NCI-H82 (cell line): ENCODE data around the gene PRKD2.
"Not testable (repeated sequence)": the region's sequence is repeated elsewhere in the genome, so short reads cannot be mapped to it uniquely, and the experiment has no call there.

ENCODE experiments used
- DNase-seq: peaks from one replicate; lab custom pipeline; 2025; lab: John Stamatoyannopoulos, UW

Gene PRKD2

GRCh38 chr19:46717034-46717715 is at the start of gene PRKD2:
Gene PRKD2 (minus strand): TSS chr19:46717114. CDS start chr19:46716370, 744 bp downstream.
- peak; percentile 89 for DNase-seq

GRCh38 chr19:46764817-46765291 is 47.9 kb upstream of the PRKD2 start:
- no peak for DNase-seq

- DNase-seq = no peak
Observed at GRCh38 chr19:46762245-46762890, 45.5 kb upstream of the PRKD2 start.

DNA sequence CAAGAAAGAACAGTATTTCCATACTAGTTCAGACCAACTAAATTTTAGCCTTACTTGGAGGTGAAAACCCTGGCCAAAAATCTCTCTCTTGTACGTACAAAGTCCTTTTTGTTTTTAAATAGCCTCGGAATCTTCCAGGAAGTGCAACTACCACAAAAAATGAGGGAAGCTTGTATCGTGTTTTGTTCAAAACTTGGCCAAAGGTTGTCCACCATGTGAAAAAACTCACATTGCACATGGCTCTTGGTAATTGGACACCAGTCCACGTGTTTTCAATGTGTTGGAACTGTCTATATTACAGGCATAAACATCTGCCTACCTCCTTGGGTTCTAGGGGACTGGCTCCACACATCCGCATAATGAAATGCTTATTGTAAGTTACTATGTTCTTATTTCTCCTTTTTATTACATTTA is 44.5 kb upstream of the PRKD2 start:
- DNase-seq = no peak

- DNase-seq = not testable (repeated sequence)
Observed at GRCh38 chr19:46760897-46761296, 44.0 kb upstream of the PRKD2 start.

- DNase-seq = no peak
Observed at GRCh38 chr19:46760363-46760762, 43.4 kb upstream of the PRKD2 start.

DNA sequence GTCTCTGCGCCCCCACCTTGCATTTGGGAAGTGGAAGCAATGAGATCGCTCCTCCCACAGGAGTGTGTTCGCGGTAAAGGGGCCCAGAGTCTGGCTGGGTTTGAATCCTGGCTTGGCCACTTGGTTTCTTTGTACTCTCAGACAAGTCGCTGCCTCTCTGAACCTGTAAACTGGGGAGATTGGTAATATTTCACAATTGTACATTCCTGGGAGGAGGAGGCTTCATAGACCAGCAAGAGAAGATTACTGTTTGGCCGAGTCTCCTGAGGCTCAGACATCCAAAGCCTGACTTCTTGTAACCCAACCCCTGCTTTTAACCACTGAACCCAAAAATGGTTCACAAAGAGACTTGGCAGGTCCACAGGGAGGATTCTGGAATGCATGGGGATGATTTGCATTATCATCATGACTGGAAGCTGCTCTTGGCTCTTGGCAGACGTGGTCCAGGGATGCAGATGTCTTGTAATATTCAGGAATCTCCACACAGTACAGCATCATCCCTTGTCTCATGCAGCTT is 43.0 kb upstream of the PRKD2 start:
- no peak for DNase-seq

DNA sequence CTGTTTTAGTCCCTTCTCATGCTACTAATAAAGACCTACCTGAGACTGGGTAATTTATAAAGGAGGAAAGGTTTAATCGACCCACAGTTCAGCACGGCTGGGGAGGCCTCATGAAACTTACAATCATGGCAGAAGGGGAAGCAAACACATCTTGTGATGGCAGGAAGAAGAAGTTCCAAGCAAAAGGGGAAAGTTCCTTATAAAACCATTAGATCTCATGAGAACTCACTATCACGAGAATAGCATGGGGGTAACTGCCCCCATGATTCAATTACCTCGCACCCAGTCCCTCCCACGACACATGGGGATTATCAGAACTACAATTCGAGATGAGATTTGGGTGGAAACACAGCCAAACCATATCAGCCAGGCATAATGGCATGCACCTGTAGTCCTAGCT is 42.3 kb upstream of the PRKD2 start:
- DNase-seq = no peak

DNA sequence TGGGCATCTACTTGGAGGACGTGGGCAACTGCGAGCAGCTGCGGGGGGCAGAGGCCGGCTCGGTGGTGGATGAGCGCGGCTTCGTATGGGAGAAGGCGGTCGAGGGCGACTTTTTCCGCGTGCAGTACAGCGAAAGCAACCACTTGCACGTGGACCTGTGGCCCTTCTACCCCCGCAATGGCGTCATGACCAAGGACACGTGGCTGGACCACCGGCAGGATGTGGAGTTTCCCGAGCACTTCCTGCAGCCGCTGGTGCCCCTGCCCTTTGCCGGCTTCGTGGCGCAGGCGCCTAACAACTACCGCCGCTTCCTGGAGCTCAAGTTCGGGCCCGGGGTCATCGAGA is 39.6 kb upstream of the PRKD2 start:
- DNase-seq = no peak

- DNase-seq = no peak
Observed at GRCh38 chr19:46755853-46756543, 39.1 kb upstream of the PRKD2 start.

DNA sequence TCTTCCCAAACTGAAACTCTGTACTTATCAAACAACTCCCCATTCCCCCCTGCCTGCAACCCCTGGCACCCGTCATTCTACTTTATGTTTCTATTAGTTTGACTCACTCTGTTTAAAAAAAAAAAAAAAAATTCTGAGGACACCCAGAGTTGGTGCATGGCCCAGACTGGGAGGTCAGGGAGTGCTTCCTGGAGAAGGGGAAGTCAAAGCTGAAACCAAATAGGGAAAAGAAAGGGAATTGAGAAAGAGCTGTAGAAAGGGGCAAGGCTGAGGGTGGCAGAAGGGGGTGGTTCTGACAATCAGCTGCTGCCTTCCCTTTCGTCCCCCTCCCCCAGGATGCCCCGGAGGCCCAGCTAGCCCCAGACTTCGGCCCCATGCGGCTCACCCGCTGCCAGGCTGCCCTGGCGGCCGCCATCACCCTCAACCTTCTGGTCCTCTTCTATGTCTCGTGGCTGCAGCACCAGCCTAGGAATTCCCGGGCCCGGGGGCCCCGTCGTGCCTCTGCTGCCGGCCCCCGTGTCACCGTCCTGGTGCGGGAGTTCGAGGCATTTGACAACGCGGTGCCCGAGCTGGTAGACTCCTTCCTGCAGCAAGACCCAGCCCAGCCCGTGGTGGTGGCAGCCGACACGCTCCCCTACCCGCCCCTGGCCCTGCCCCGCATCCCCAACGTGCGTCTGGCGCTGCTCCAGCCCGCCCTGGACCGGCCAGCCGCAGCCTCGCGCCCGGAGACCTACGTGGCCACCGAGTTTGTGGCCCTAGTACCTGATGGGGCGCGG is 38.4 kb upstream of the PRKD2 start:
- DNase-seq = no peak

- peak; percentile 90 for DNase-seq
Observed at GRCh38 chr19:46753420-46754155, 36.7 kb upstream of the PRKD2 start.

DNA sequence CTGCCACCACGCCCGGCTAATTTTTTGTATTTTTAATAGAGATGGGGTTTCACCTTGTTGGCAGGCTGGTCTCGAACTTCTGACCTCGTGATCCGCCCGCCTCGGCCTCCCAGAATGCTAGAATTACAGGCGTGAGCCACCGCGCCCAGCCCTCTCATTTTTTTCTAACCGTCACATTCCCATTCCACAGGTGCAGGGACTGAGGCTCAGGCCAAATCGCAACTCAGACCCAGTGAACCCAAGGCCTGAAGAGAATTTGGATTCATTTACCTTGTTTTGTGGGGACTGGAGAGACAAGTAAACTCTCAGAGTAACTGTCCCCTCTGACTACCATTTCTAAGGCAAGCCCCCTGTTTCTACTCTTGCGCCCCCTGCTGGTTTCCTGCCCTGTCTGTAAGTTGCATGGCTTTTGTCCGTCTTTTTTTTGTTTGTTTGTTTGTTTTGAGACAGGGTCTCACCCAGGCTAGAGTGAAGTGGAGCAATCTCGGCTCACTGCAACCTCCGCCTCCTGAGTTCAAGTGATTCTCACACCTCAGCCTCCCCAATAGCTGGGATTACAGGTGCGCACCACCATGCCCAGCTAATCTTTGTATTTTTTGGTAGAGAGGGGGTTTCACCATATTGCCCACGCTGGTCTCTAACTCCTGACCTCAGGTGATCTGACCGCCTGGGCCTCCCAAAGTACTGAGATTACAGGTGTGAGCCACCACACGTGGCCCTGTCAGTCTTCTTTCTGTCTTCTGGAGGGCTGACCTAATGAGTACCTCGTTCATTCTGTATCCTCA is 31.6 kb upstream of the PRKD2 start:
- peak; percentile 91 for DNase-seq

GRCh38 chr19:46746281-46747057 is 29.6 kb upstream of the PRKD2 start, which contains the start of gene STRN4:
Gene STRN4 (minus strand): TSS chr19:46746450. CDS start chr19:46746430, 20 bp downstream.
- peak; percentile 82 for DNase-seq

GRCh38 chr19:46745521-46746280 is 28.8 kb upstream of the PRKD2 start, which contains the start of gene FKRP:
Gene FKRP (plus strand): TSS chr19:46746057. CDS start chr19:46755451, 9,394 bp downstream.
- peak; percentile 44 for DNase-seq

DNA sequence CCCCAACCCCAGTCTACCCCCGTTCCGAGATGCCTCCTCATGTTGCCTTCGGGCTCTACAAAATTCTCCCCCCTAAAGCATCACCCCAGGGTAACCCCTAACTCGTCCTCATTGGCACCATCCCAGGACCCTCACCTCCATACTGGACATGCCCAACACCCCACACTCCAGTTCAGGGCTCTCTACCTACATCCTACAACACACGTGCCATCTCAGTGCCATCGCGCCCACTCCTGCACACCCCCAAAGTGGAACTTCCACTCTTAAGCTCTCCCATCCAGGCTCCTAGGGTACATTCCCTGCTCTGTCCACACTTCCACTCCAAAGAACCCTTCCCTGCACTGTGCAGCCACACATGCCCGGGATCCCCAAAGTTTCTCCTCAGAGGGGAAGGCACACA is 28.1 kb upstream of the PRKD2 start:
- DNase-seq = no peak

DNA sequence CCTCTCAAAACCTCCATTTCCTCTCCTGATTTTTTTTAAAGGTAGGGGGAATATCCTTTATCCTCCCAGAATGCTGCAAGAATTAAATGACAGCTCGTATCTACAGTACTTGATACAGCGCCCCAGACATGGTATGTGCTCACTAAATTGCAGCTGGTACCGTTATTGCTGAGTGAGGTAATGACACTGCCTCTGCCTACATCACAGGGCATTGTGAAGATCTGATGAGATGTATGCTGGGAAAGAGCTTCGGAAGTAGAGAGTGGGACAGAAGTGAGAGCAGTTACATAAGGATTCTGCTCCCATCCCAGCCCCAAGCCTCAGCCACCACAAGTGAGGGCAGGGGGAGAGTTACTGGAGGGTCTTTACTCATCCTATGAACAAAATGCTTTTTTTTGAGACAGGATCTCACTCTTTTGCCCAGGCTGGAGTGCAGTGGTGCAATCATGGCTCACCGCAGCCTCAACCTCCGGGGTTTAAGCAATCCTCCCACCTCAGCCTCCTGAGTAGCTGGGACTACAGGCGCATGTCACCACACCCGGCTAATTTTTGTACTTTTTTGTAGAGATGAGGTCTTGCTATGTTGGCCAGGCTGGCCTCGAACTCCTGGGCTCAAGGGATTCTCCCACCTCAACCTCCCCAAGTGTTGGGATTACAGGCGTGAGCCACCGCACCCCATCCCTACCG is 27.2 kb upstream of the PRKD2 start:
- no peak for DNase-seq

GRCh38 chr19:46742926-46743480 is 26.1 kb upstream of the PRKD2 start:
- DNase-seq = no peak
